ENCODE results near the gene DGCR2. TPM values are rescaled to one million over a fixed set of nuclear protein-coding genes. Genes with fewer than 3 reads are reported as not detected.
"Not testable (repeated sequence)": the region's sequence is repeated elsewhere in the genome, so short reads cannot be mapped to it uniquely, and the experiment has no call there.

The DGCR2 gene
- polyA plus RNA-seq, 1 donor (not counting 4 experiments of a cell fraction or from before 2014, with no cell fraction given) = 23.2 TPM

DNA sequence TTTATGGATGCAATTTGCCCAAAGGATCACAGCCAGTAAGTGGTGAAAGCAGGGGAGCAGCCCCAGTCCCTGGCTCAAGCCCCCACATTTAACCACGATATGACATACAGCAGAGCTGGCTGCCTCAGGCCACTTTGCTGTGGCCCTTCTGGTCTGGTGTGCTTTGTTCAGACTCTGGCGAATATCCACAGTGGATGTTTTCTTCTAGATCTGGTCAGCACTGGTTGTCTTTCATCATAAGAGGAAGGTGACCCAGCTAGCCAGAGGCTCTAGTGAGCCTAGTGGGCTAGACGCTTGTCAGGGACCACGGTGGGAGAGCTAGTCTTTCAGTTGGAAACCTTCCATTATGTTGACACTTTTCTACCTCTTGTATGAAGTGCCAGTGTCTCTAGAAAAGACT is 42.5 kb downstream of the DGCR2 start:
- H3K4me3 ChIP-seq (ENCODE audit: control insufficient read depth in 2 of 3, extremely low read depth in 1 of 3, insufficient read depth in 2 of 3, low read depth in 1 of 3, low read length in 3 of 3) = no peak overlapping the region
- no peak overlapping the region for H2AFZ ChIP-seq (ENCODE audit: control insufficient read depth, low read length)
- H3K79me2 ChIP-seq (ENCODE audit: control insufficient read depth, insufficient read depth, low read length) = no peaks in the 10 kb centered on the region
- H3K9me1 ChIP-seq (ENCODE audit: control insufficient read depth, extremely low read depth, insufficient read depth, low read length) = no peaks in the 10 kb centered on the region
- H3K4me2 ChIP-seq (ENCODE audit: control insufficient read depth, extremely low read depth, insufficient read depth, low read depth, low read length) = no peak overlapping the region
- H3K36me3 ChIP-seq (ENCODE audit: control insufficient read depth in 2 of 2, extremely low read depth in 1 of 2, insufficient read depth in 2 of 2, low read length in 2 of 2) = peaks cover 4 to 6% of the 10 kb centered on the region in 2 experiments
- H3K27ac ChIP-seq (ENCODE audit: control insufficient read depth, insufficient read depth, low read length) = no peak overlapping the region
- FAIRE-seq = no peak
- peaks cover 2% of the 10 kb centered on the region for H4K20me1 ChIP-seq (ENCODE audit: control insufficient read depth, extremely low read depth, insufficient read depth, low read length)
- H3K9me3 ChIP-seq (ENCODE audit: control insufficient read depth, low read depth, low read length) = no peaks in the 10 kb centered on the region
- no peaks in the 10 kb centered on the region for H3K27me3 ChIP-seq (ENCODE audit: control insufficient read depth, extremely low read depth, insufficient read depth, low read length)
- dilution Hi-C loops (cut with MboI; ENCODE audit: extremely low pct_ligation_motif_present, low sequenced_read_pairs) = no loop called here
- no peaks in the 10 kb centered on the region for H3K4me1 ChIP-seq (ENCODE audit: control insufficient read depth, extremely low read depth, insufficient read depth, low read length)
- DNase-seq (ENCODE audit: low read depth, low spot score) = no peak
- H3K9ac ChIP-seq (ENCODE audit: control insufficient read depth, extremely low read depth, insufficient read depth, low read length) = no peak overlapping the region
- no peak for TF ChIP-seq EZH2 (IDR thresholded peaks at IDR 0.05; ENCODE audit: low read length)
- TF ChIP-seq, protein P1, sequence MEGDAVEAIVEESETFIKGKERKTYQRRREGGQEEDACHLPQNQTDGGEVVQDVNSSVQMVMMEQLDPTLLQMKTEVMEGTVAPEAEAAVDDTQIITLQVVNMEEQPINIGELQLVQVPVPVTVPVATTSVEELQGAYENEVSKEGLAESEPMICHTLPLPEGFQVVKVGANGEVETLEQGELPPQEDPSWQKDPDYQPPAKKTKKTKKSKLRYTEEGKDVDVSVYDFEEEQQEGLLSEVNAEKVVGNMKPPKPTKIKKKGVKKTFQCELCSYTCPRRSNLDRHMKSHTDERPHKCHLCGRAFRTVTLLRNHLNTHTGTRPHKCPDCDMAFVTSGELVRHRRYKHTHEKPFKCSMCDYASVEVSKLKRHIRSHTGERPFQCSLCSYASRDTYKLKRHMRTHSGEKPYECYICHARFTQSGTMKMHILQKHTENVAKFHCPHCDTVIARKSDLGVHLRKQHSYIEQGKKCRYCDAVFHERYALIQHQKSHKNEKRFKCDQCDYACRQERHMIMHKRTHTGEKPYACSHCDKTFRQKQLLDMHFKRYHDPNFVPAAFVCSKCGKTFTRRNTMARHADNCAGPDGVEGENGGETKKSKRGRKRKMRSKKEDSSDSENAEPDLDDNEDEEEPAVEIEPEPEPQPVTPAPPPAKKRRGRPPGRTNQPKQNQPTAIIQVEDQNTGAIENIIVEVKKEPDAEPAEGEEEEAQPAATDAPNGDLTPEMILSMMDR (optimal IDR thresholded peaks at IDR 0.05 in 1 of 3, IDR thresholded peaks at IDR 0.05 in 1 of 3, conservative IDR thresholded peaks at IDR 0.05 in 1 of 3; ENCODE audit: extremely low read depth in 1 of 3, insufficient read depth in 2 of 3, low read length in 3 of 3) = no peak

DNA sequence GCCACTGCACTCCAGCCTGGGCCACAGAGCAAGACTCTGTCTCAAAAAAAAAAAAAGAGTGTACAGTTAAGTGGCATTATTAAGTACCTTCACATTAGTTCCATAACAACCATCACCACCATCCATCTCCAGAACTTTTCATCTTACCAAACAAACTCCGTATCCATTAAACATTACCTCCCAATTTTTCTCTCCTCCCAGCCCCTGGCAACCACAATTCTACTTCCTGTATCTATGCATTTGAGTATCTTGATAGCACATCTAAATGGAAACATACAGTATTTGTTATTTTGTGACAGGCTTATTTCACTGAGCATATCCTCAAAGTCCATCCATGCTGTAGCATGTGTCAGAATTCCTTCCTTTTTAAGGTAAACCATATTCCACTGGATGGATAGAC is 46.8 kb downstream of the DGCR2 start:
- no peak for TF ChIP-seq EZH2 (IDR thresholded peaks at IDR 0.05; ENCODE audit: low read length)
- TF ChIP-seq, protein P1 (optimal IDR thresholded peaks at IDR 0.05 in 1 of 3, IDR thresholded peaks at IDR 0.05 in 1 of 3, conservative IDR thresholded peaks at IDR 0.05 in 1 of 3; ENCODE audit: extremely low read depth in 1 of 3, insufficient read depth in 2 of 3, low read length in 3 of 3) = no peak
- Histone ChIP-seq H3K4me2 (ENCODE audit: control insufficient read depth, extremely low read depth, insufficient read depth, low read depth, low read length) (no peak overlapping the region), H3K36me3 (ENCODE audit: control insufficient read depth in 2 of 2, extremely low read depth in 1 of 2, insufficient read depth in 2 of 2, low read length in 2 of 2) (peaks cover 0 to 3% of the 10 kb centered on the region in 2 experiments), H4K20me1 (ENCODE audit: control insufficient read depth, extremely low read depth, insufficient read depth, low read length) (no peaks in the 10 kb centered on the region), H2AFZ (ENCODE audit: control insufficient read depth, low read length) (no peak overlapping the region), H3K79me2 (ENCODE audit: control insufficient read depth, insufficient read depth, low read length) (no peaks in the 10 kb centered on the region), H3K27me3 (ENCODE audit: control insufficient read depth, extremely low read depth, insufficient read depth, low read length) (no peaks in the 10 kb centered on the region), H3K9me3 (ENCODE audit: control insufficient read depth, low read depth, low read length) (no peaks in the 10 kb centered on the region), H3K4me3 (ENCODE audit: control insufficient read depth in 2 of 3, extremely low read depth in 1 of 3, insufficient read depth in 2 of 3, low read depth in 1 of 3, low read length in 3 of 3) (no peak overlapping the region), H3K27ac (ENCODE audit: control insufficient read depth, insufficient read depth, low read length) (no peak overlapping the region), H3K4me1 (ENCODE audit: control insufficient read depth, extremely low read depth, insufficient read depth, low read length) (peaks cover 2% of the 10 kb centered on the region), H3K9ac (ENCODE audit: control insufficient read depth, extremely low read depth, insufficient read depth, low read length) (no peak overlapping the region), H3K9me1 (ENCODE audit: control insufficient read depth, extremely low read depth, insufficient read depth, low read length) (no peaks in the 10 kb centered on the region)
- dilution Hi-C loops (cut with MboI; ENCODE audit: extremely low pct_ligation_motif_present, low sequenced_read_pairs) = no loop called here
- FAIRE-seq = no peak
- no peak for DNase-seq (ENCODE audit: low read depth, low spot score)

DNA sequence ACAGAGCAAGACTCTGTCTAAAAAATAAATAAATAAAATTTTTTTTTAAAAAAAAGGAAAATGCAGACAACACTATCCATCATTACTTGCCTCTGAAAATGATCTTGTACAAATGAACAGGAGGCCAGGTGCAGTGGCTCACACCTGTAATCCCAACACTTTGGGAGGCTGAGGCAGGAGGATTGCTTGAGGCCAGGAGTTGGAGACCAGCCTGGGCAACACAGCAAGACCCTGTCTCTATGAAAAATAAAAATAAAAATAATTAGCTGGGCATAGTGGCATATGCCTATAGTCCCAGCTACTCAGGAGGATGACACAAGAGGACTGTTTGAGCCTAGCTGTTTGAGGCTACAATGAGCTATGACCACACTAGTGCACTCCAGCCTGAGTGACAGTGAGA is 49.4 kb downstream of the DGCR2 start:
- peaks cover 11 to 18% of the 10 kb centered on the region in 2 experiments for H3K36me3 ChIP-seq (ENCODE audit: control insufficient read depth in 2 of 2, extremely low read depth in 1 of 2, insufficient read depth in 2 of 2, low read length in 2 of 2)
- H2AFZ ChIP-seq (ENCODE audit: control insufficient read depth, low read length); DNase-seq (ENCODE audit: low read depth, low spot score); H4K20me1 ChIP-seq (ENCODE audit: control insufficient read depth, extremely low read depth, insufficient read depth, low read length); H3K9ac ChIP-seq (ENCODE audit: control insufficient read depth, extremely low read depth, insufficient read depth, low read length); H3K27me3 ChIP-seq (ENCODE audit: control insufficient read depth, extremely low read depth, insufficient read depth, low read length); H3K4me1 ChIP-seq (ENCODE audit: control insufficient read depth, extremely low read depth, insufficient read depth, low read length); H3K9me1 ChIP-seq (ENCODE audit: control insufficient read depth, extremely low read depth, insufficient read depth, low read length); dilution Hi-C loops (cut with MboI; ENCODE audit: extremely low pct_ligation_motif_present, low sequenced_read_pairs); H3K4me3 ChIP-seq (ENCODE audit: control insufficient read depth in 2 of 3, extremely low read depth in 1 of 3, insufficient read depth in 2 of 3, low read depth in 1 of 3, low read length in 3 of 3); H3K4me2 ChIP-seq (ENCODE audit: control insufficient read depth, extremely low read depth, insufficient read depth, low read depth, low read length); H3K79me2 ChIP-seq (ENCODE audit: control insufficient read depth, insufficient read depth, low read length); H3K27ac ChIP-seq (ENCODE audit: control insufficient read depth, insufficient read depth, low read length); FAIRE-seq; H3K9me3 ChIP-seq (ENCODE audit: control insufficient read depth, low read depth, low read length): not testable (repeated sequence)
